ENCODE data around the gene NMT1. TPM values are rescaled to one million over a fixed set of nuclear protein-coding genes. Genes with fewer than 3 reads are reported as not detected.
"Not testable (repeated sequence)": the region's sequence is repeated elsewhere in the genome, so short reads cannot be mapped to it uniquely, and the experiment has no call there.

NMT1 gene
- total RNA-seq, 2 donors from 2014 or later: 101 to 120 TPM

DNA sequence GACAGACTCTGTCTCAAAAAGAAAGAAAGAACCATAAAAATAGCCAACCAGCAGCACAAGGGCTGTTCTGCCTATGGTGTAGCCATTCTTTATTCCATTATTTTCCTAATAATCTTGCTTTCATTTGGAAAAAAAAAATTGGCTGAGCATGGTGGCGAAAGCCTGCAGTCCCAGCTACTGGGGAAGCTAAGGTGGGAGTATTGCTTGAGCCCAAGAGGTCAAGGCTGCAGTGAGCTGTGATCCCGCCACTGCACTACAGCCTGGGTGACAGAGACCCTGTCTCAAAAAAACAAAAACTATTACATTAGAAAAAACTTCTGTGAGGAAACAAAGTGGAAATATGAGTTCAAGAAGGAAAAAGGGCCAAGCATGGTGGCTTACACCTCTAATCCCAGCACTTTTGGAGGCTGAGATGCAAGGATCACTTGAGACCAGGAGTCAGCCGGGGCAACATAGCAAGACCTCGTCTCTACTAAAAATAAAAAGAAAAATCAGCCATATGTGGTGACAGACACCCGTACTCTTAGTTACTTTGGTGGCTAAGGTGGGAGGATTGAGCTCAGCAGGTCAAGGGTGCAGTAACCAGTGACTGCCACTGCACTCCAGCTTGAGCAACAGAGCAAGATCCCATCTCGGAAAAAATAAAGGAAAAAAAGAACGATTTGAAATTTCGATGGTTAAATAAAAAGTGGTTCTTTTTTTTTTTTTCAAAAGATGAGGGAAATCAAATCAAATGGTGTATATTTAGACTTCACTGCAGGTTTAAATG is 12.1 kb upstream of the NMT1 start:
- Mint-ChIP-seq H3K4me3 (peak overlapping the region; percentile 86), H3K36me3 (ENCODE audit: low read depth) (peaks cover 31% of the 10 kb centered on the region), H3K4me1 (peaks cover 8% of the 10 kb centered on the region), H3K27ac (no peak overlapping the region), H3K9me3 (no peaks in the 10 kb centered on the region), H3K27me3 (no peaks in the 10 kb centered on the region)
- no peak for ATAC-seq (replicated peaks)

DNA sequence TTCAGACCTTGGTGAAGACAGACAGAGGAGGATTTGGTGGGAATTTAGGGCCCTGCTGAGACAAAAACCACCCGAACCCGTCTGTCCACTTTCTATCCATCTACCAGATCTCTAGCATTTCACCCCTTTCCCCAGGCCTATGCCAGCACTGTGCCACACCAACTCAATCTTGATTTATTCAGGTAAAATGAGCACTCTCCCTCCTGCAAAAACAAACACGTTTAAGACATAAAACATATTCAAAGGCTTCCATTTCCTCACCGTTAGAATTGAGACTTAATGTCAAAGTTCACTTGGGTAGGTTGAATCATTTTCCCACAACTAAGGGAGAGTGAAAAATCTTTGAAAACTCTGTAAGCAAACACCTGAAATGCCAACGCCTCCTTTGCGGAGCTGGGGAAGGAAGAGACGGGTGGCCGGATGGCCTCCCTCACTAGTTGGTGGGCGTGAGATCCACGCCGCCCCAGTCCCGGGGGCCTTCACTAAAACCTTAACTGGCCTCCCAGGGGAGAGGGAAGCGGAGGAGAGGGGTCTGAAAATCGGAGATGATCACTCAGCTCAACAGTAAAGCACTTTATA is 10.5 kb upstream of the NMT1 start:
- H3K27ac Mint-ChIP-seq: peak overlapping the region; percentile 87
- no peaks in the 10 kb centered on the region for H3K27me3 Mint-ChIP-seq
- peaks cover 34% of the 10 kb centered on the region for H3K36me3 Mint-ChIP-seq (ENCODE audit: low read depth)
- ATAC-seq (replicated peaks): peak; percentile 9
- H3K4me3 Mint-ChIP-seq: peak overlapping the region; percentile 86
- H3K4me1 Mint-ChIP-seq: peaks cover 7% of the 10 kb centered on the region
- no peaks in the 10 kb centered on the region for H3K9me3 Mint-ChIP-seq

DNA sequence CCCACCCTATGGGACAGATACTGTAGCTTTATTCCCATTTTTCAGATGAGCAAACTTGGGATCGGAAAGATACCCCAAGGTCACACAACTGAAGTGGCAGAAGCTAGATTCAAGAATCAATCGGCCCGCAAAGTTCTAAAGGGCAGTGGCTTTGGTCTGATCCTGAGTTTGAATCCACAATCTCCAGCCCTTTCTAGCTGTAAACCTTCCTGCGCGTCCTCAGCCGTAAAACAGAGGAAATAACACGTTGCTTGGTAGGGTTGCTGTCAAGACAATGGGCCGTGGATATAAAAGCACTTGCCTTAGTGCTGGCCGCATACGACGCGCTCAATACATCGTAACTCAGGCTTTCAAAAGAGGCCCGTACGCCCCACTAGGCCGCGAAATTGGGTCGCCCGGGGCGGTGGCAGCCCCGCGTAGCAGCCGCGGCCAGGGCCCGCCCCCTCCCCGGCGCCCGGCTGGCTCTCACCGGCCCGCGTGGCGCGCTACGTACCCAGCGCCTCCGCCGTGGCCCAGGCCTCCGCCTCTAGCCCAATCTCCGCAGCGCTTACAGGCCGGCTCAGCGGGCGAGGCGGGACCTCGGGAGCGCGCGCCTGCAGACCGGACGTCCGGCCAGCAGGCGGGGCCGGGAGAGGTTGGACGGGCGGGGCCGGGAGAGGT is 9.9 kb upstream of the NMT1 start, which contains the start of gene DCAKD:
DCAKD (minus strand) TSS at position 573 of the 660 bp plus-strand sequence. CDS start 16,747 bp downstream, outside the sequence.
- peak; percentile 97 for ATAC-seq (replicated peaks)
- peak within 1 kb of the TSS; percentile 87 for H3K27ac Mint-ChIP-seq
- H3K27me3 Mint-ChIP-seq: no peaks in the 10 kb centered on the region
- peak within 1 kb of the TSS; percentile 86 for H3K4me3 Mint-ChIP-seq
- H3K9me3 Mint-ChIP-seq: no peaks in the 10 kb centered on the region
- peaks cover 10% of the 10 kb centered on the region for H3K4me1 Mint-ChIP-seq
- peaks cover 34% of the 10 kb centered on the region for H3K36me3 Mint-ChIP-seq (ENCODE audit: low read depth)

DNA sequence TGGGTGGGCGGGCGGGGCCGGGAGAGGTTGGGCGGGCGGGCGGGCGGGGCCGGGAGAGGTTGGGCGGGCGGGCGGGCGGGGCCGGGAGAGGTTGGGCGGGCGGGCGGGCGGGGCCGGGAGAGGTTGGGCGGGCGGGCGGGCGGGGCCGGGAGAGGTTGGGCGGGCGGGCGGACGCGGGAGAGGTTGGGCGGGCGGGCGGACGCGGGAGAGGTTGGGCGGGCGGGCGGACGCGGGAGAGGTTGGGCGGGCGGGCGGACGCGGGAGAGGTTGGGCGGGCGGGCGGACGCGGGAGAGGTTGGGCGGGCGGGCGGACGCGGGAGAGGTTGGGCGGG is 9.4 kb upstream of the NMT1 start:
- H3K36me3 Mint-ChIP-seq (ENCODE audit: low read depth): peaks cover 29% of the 10 kb centered on the region
- ATAC-seq (replicated peaks); H3K4me1 Mint-ChIP-seq; H3K9me3 Mint-ChIP-seq; H3K27ac Mint-ChIP-seq; H3K27me3 Mint-ChIP-seq: not testable (repeated sequence)
- peak overlapping the region; percentile 80 for H3K4me3 Mint-ChIP-seq

DNA sequence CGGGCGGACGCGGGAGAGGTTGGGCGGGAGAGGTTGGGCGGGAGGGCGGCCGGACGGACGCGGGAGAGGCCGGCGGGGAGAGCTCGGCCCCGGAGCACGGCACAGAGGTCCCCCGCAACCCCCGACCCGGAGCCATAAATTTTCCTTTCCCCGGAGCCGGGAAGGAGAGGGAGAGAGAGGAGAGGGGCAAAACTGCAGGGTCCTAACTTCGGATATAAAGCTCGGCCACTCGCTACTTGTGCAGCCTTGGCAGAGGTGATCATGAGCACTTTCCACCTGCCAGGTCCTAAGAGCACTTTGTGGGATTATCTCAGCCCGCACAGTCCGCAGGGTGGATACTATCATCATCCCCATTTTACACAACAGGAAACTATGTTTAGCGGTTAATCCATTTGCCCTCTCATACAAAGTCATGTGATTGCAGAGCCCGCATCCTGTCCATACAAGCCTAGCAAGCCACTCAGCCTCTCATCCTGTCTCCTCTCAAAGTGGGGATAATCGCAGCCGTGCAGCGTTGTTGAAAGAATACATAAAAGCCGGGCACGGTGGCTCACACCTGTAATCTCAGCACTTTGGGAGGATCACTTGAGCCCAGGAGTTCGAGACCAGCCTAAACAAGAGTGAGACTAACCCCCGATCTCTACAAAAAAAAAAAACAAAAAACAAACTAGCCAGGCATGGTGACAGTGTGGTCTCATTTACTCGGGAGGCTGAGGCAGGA is 8.9 kb upstream of the NMT1 start:
- ATAC-seq (replicated peaks): peak; percentile 55
- H3K9me3 Mint-ChIP-seq: no peaks in the 10 kb centered on the region
- H3K4me1 Mint-ChIP-seq: peaks cover 5% of the 10 kb centered on the region
- H3K36me3 Mint-ChIP-seq (ENCODE audit: low read depth): peaks cover 30% of the 10 kb centered on the region
- H3K27me3 Mint-ChIP-seq: no peaks in the 10 kb centered on the region
- H3K27ac Mint-ChIP-seq: peak overlapping the region; percentile 78
- peak overlapping the region; percentile 80 for H3K4me3 Mint-ChIP-seq

DNA sequence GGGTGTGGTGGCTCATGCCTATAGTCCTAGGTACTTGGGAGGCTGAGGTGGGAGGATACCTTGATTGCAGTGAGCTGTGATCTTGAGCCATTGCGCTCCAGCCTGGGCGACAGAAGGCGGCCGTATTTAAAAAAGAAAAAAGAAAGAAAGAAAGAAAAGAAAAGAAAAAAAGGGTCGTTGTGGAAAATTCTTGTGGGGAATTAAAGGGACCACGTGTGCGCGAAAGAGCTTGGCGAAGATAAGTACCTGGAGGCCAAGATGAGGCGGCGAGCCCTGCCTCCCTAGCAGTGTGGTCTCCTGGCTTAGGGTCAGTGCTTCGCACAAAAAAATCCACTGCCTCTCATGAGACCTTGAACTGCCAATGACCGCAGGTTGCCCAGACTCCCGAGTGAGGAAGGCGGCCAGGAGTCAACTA is 728 bp upstream of the NMT1 start:
- peaks cover 24% of the 10 kb centered on the region for H3K4me1 Mint-ChIP-seq
- peaks cover 61% of the 10 kb centered on the region for H3K36me3 Mint-ChIP-seq (ENCODE audit: low read depth)
- H3K27ac Mint-ChIP-seq: peak overlapping the region; percentile 97
- H3K9me3 Mint-ChIP-seq: no peaks in the 10 kb centered on the region
- ATAC-seq (replicated peaks): peak; percentile 0
- peak overlapping the region; percentile 89 for H3K4me3 Mint-ChIP-seq
- no peaks in the 10 kb centered on the region for H3K27me3 Mint-ChIP-seq

DNA sequence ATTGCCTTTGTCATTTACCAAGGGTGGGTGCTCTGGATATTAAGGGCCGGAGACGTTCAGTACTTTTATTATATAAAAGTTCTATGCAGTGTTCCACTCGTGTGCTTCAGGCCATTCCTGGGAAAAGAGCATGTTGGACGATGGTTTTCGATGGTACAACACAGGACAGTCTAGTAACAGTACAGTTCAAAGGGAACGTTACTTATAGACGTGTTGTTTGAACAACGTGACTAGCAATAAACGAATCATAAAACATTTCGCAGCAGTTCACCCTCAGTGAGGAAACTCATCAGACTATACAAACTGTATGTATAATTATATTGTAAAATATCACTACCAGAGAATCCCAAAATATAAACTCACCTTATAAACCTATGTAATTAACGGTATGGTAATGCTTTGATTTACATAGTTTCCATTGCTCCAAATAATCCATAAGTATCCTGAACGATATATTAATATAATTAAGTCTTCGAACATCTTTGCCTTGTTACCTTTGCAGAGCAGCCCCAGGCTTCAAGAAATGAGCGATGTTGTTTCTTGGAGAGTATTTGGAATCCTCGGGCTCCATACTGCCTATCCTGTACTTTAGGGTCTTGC is 589 bp downstream of the NMT1 start:
- H3K27me3 Mint-ChIP-seq: no peaks in the 10 kb centered on the region
- H3K4me3 Mint-ChIP-seq: peak overlapping the region; percentile 89
- peaks cover 54% of the 10 kb centered on the region for H3K36me3 Mint-ChIP-seq (ENCODE audit: low read depth)
- H3K9me3 Mint-ChIP-seq: no peaks in the 10 kb centered on the region
- peaks cover 20% of the 10 kb centered on the region for H3K4me1 Mint-ChIP-seq
- H3K27ac Mint-ChIP-seq: peak overlapping the region; percentile 97
- no peak for ATAC-seq (replicated peaks)

DNA sequence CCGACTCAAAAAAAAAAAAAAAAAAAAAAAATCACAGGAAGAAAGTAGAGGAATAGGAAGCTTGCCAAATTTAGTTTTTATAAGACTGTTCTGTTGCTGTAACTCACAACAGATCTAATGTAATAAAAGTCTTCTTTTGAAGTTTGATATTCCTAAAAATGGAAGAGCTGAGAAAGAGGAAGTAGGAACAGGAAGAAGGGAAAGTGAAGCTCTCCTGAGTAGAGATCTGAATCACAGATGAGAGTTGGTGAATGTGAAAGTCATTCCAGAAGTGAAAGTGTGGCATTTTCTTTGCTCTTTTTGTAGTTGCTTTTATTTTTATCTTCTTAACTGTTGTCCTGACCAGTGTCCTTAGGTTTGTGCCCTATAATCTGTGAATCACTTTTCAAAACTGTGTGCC is 2.1 kb downstream of the NMT1 start:
- Mint-ChIP-seq H3K4me1 (peaks cover 20% of the 10 kb centered on the region), H3K27ac (peak overlapping the region; percentile 22), H3K4me3 (peak overlapping the region; percentile 89), H3K9me3 (no peaks in the 10 kb centered on the region), H3K36me3 (ENCODE audit: low read depth) (peaks cover 60% of the 10 kb centered on the region), H3K27me3 (no peaks in the 10 kb centered on the region)
- ATAC-seq (replicated peaks): no peak

DNA sequence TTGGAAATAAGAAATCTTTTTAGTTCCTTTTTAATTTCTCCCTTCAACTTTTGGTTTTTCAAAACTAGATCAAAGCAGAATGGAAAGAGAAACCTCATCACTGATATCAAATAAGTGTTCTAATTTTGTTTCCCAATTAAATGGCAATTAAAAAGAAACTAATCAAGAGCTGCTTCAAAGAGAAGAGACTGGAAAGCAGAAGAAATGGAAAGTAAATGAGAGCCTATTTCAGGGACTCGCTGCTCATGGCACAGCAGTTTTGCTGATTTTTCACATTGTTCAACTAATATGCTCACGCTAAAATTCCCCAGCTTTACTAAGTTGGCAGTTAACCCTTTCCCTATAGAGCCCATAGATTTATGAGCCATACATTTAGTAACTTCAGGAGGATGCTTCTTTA is 6.5 kb downstream of the NMT1 start:
- H3K27ac Mint-ChIP-seq: no peak overlapping the region
- ATAC-seq (replicated peaks): no peak
- H3K27me3 Mint-ChIP-seq: no peaks in the 10 kb centered on the region
- no peaks in the 10 kb centered on the region for H3K9me3 Mint-ChIP-seq
- peaks cover 12% of the 10 kb centered on the region for H3K4me1 Mint-ChIP-seq
- peaks cover 62% of the 10 kb centered on the region for H3K36me3 Mint-ChIP-seq (ENCODE audit: low read depth)
- no peak overlapping the region for H3K4me3 Mint-ChIP-seq

DNA sequence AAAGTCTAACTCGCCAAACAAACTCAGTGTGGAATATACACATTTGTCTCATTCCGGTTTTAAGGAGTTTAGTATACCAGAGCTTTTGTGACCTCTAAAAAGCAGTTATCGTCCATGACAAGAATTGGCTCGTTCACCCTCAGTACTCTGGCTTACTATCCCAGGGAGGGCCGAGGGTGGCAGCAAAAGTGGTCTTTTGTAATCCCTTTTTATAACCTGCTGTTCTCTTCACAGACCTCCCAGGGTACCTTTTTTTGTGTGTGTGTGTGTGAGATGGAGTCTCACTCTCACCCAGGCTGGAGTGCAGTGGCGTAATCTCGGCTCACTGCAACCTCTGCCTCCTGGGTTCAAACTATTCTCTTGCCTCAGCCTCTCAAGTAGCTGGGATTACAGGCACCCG is 8.9 kb downstream of the NMT1 start:
- Mint-ChIP-seq H3K9me3 (no peaks in the 10 kb centered on the region), H3K27ac (no peak overlapping the region), H3K4me3 (no peak overlapping the region), H3K4me1 (no peaks in the 10 kb centered on the region), H3K27me3 (no peaks in the 10 kb centered on the region), H3K36me3 (ENCODE audit: low read depth) (peaks cover 66% of the 10 kb centered on the region)
- ATAC-seq (replicated peaks): no peak

DNA sequence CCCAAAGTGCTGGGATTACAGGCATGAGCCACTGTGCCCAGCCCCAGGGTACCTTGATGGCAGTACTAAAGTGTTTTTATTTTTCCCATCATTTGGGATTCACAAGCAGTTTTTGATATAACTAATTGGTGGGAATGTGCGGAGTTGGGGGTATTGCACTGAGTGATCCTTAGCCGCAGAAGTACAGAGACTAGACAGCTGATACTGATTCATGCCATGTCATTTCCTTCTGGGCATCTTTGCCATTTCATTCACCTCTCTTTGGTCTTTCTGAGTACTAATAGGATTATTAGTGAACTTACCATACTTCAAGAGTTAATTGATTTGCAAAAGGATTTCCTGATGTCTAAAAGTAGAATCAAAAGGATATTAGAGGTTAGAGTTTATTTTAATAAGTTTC is 9.7 kb downstream of the NMT1 start:
- ATAC-seq (replicated peaks): no peak
- H3K27me3 Mint-ChIP-seq: no peaks in the 10 kb centered on the region
- H3K9me3 Mint-ChIP-seq: no peaks in the 10 kb centered on the region
- H3K27ac Mint-ChIP-seq: no peak overlapping the region
- H3K4me3 Mint-ChIP-seq: no peak overlapping the region
- no peaks in the 10 kb centered on the region for H3K4me1 Mint-ChIP-seq
- H3K36me3 Mint-ChIP-seq (ENCODE audit: low read depth): peaks cover 70% of the 10 kb centered on the region

DNA sequence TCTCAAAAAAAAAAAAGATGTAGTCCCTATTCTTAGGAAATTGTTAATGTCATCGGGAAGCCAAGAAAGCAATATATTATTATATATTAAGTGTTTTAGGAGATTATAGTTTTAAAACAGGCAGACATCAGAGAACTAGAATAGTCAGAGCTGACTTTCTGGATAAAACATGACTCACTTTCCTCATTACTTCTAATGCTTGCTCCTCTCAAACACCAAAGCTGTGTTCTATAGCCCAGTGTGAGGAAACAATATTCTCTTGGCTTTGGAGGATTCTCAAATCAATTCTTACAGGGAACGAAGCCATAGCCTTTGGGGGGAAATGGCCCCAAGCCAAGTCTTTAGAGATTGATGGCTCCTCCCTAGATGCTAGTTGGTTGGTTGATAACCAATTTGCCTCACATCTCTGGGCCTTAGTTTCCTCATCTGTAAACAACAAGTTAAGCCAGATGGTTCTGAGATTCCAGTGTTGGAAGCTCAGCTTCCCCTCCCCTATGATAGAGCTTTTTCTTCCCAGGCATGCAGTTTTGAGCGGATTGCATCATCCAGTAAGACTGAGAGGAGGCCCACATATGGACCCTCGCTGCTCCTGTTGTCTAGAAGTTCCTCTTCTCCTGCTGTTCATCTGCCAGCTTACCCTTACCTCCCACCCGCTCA is 12.4 kb downstream of the NMT1 start:
- H3K4me3 Mint-ChIP-seq: no peak overlapping the region
- H3K4me1 Mint-ChIP-seq: peaks cover 4% of the 10 kb centered on the region
- no peaks in the 10 kb centered on the region for H3K9me3 Mint-ChIP-seq
- peaks cover 75% of the 10 kb centered on the region for H3K36me3 Mint-ChIP-seq (ENCODE audit: low read depth)
- H3K27ac Mint-ChIP-seq: no peak overlapping the region
- no peaks in the 10 kb centered on the region for H3K27me3 Mint-ChIP-seq
- ATAC-seq (replicated peaks): no peak

DNA sequence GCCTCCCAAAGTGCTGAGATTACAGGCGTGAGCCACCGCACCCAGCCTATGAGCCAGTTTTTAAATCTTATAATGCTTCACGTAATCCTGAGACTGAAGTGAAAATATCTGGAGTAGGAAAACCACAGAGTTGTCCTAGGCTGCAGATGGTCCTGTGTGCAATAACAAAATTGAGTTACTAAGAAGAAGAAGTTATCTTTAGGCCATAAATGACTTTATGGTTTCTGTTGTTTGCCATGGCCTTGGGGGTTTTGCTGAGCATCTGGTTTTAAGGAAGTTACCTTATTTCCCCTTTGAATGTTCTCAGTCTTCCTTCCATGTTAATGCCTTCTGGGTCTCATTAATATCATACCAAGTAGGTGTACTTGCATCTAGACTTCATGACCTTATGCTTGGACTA is 16.5 kb downstream of the NMT1 start:
- Mint-ChIP-seq H3K4me3 (no peak overlapping the region), H3K9me3 (no peaks in the 10 kb centered on the region)
- ATAC-seq (replicated peaks): peak; percentile 62

More for the DNA sequence above, 16.5 kb downstream of the NMT1 start:
- H3K4me1 Mint-ChIP-seq: peaks cover 4% of the 10 kb centered on the region
- H3K27ac Mint-ChIP-seq: no peak overlapping the region
- H3K27me3 Mint-ChIP-seq: no peaks in the 10 kb centered on the region
- peaks cover 84% of the 10 kb centered on the region for H3K36me3 Mint-ChIP-seq (ENCODE audit: low read depth)
